SK-N-SH treated with all-trans-retinoic acid at 6 μM for 48 hours (cell line): ENCODE data around the gene TOX4.

ENCODE experiments used
- ATAC-seq: fragments of 200-7000 bp; cut with Tn5 transposase; 3 replicates; pipeline ENCODE4 v1.9.1; 2020; ENCODE audit warnings: mild to moderate bottlenecking, moderate library complexity
- ARNTL ChIP-seq: fragments of 450-650 bp; formaldehyde crosslinking; IDR thresholded peaks from 2 replicates; pipeline ENCODE4 v1.5.0; 2020; ENCODE audit warnings: low read depth, mild to moderate bottlenecking, moderate library complexity, borderline replicate concordance
- BACH2 ChIP-seq: fragments of 250-450 bp; sonication (Bioruptor Pico); IDR thresholded peaks from 2 replicates; pipeline ENCODE4 v1.9.0; 2021; ENCODE audit warnings: mild to moderate bottlenecking, borderline replicate concordance
- CSDC2 ChIP-seq: fragments of 250-450 bp; sonication (Bioruptor Pico); IDR thresholded peaks from 2 replicates; pipeline ENCODE4 v1.5.0; 2020; ENCODE audit warnings: mild to moderate bottlenecking, moderate library complexity
- ESRRG ChIP-seq: fragments of 250-450 bp; sonication (Bioruptor Pico); IDR thresholded peaks from 2 replicates; pipeline ENCODE4 v1.6.1; 2021; ENCODE audit warnings: mild to moderate bottlenecking
- GLIS3 ChIP-seq: fragments of 250-450 bp; sonication (Bioruptor Pico); IDR thresholded peaks from 2 replicates; pipeline ENCODE4 v1.5.0; 2020; ENCODE audit warnings: mild to moderate bottlenecking, moderate library complexity
- ISL1 ChIP-seq: fragments of 250-450 bp; sonication (Bioruptor Pico); IDR thresholded peaks from 2 replicates; pipeline ENCODE4 v2.1.2; 2022; ENCODE audit warnings: mild to moderate bottlenecking, moderate library complexity
- OSR1 ChIP-seq: fragments of 250-450 bp; sonication (Bioruptor Pico); IDR thresholded peaks from 2 replicates; pipeline ENCODE4 v1.8.0; 2022; ENCODE audit warnings: moderate library complexity, mild to moderate bottlenecking, inconsistent platforms
- PPARA ChIP-seq: fragments of 250-450 bp; sonication (Bioruptor Pico); IDR thresholded peaks from 2 replicates; pipeline ENCODE4 v1.5.0; 2020; ENCODE audit warnings: mild to moderate bottlenecking, borderline replicate concordance
- SNAI2 ChIP-seq: fragments of 250-450 bp; sonication (Bioruptor Pico); IDR thresholded peaks from 2 replicates; pipeline ENCODE4 v1.5.0; 2020; ENCODE audit warnings: mild to moderate bottlenecking, moderate library complexity
- TCF4 ChIP-seq: fragments of 250-450 bp; sonication (Bioruptor Pico); IDR thresholded peaks from 2 replicates; pipeline ENCODE4 v1.8.0; 2021; ENCODE audit warnings: mild to moderate bottlenecking, moderate library complexity, borderline replicate concordance
- TOX ChIP-seq: fragments of 250-450 bp; sonication (Bioruptor Pico); IDR thresholded peaks from 2 replicates; pipeline ENCODE4 v1.8.0; 2021; ENCODE audit warnings: mild to moderate bottlenecking, moderate library complexity, borderline replicate concordance
- ZC3H10 ChIP-seq: fragments of 250-450 bp; sonication (Bioruptor Pico); IDR thresholded peaks from 2 replicates; pipeline ENCODE4 v1.5.1; 2021; ENCODE audit warnings: mild to moderate bottlenecking, moderate library complexity
- ZFP3 ChIP-seq: fragments of 250-450 bp; sonication (Bioruptor Pico); IDR thresholded peaks from 2 replicates; pipeline ENCODE4 v1.5.0; 2020; ENCODE audit warnings: mild to moderate bottlenecking, moderate library complexity
- ZFP30 ChIP-seq: fragments of 450-650 bp; formaldehyde crosslinking; IDR thresholded peaks from 2 replicates; pipeline ENCODE4 v1.5.0; 2022; ENCODE audit warnings: mild to moderate bottlenecking, moderate library complexity
- ZNF565 ChIP-seq: fragments of 450-650 bp; formaldehyde crosslinking; conservative IDR thresholded peaks from 2 replicates; pipeline ENCODE4 v1.5.0; 2020; ENCODE audit warnings: low read depth, mild to moderate bottlenecking, moderate library complexity
- ZNF70 ChIP-seq: fragments of 450-650 bp; formaldehyde crosslinking; IDR thresholded peaks from 2 replicates; pipeline ENCODE4 v1.5.0; 2020; ENCODE audit warnings: mild to moderate bottlenecking, moderate library complexity
- TF ChIP-seq, protein P1 (sequence below): fragments of 250-450 bp; sonication (Bioruptor Pico); IDR thresholded peaks from 2 replicates; pipeline ENCODE4 v1.5.1; 2020; ENCODE audit warnings: low read depth, mild to moderate bottlenecking, moderate library complexity
- TF ChIP-seq, protein P2 (sequence below): fragments of 250-450 bp; sonication (Bioruptor Pico); IDR thresholded peaks from 2 replicates; pipeline ENCODE4 v1.8.0; 2020; ENCODE audit warnings: mild to moderate bottlenecking, moderate library complexity, borderline replicate concordance
- TF ChIP-seq, protein P3 (sequence below): fragments of 250-450 bp; sonication (Bioruptor Pico); IDR thresholded peaks from 2 replicates; pipeline ENCODE4 v1.5.1; 2021; ENCODE audit warnings: mild to moderate bottlenecking, moderate library complexity
- TF ChIP-seq, protein P4 (sequence below): fragments of 250-450 bp; sonication (Bioruptor Pico); IDR thresholded peaks from 2 replicates; pipeline ENCODE4 v1.5.0; 2020; ENCODE audit warnings: mild to moderate bottlenecking, moderate library complexity
- TF ChIP-seq, protein P5 (sequence below): fragments of 250-450 bp; sonication (Bioruptor Pico); IDR thresholded peaks from 2 replicates; pipeline ENCODE4 v1.8.0; 2021; ENCODE audit warnings: low read depth, mild to moderate bottlenecking, moderate library complexity, borderline replicate concordance

The TOX4 gene

DNA sequence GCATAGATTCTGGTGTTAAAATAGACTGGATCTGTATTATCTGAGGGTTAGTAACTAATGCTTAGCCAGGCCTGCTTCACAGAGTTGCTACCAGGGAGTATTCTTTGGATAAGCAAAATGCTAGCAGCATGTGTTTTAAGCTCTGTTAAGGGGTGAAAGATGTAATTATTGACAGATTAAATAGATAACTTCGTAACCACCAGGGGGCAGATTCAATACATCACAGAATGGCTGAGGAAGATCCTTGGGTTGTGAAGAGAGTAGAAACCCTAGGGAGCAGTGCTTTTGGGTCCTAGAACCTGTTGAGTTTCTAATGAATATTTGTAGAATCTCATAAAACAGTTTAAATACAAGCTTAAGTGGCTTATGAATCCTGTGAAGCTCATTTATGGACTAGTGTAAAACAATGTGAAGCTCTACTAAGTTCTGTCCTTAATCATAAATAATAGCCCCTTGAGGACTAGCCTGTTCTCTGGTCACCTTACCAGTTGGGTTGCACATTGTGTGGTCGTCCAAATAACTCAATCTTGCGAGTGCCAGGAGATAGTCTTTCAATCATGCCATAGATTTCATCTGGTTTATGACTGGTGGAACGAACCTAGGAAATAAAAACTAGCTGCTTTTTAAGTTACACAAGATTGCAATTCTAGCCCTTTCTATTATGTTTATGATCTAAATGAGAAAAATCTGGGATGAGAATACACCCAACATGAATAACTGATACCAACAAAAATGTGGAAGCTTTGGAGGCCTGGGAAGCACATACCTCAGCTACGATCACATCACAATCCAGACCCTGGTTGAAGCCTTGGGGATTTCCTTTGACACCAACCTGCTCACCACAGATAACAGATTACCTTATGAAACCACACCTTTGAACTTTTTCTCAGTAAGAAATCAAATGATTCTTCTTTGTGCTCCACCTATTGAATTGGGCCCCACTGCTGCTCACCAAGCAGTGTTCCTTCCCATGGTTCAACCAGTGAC is 21.8 kb downstream of the TOX4 start:
- no peak for TF ChIP-seq PPARA (CRISPR knock-in tag)
- TF ChIP-seq, protein P1, sequence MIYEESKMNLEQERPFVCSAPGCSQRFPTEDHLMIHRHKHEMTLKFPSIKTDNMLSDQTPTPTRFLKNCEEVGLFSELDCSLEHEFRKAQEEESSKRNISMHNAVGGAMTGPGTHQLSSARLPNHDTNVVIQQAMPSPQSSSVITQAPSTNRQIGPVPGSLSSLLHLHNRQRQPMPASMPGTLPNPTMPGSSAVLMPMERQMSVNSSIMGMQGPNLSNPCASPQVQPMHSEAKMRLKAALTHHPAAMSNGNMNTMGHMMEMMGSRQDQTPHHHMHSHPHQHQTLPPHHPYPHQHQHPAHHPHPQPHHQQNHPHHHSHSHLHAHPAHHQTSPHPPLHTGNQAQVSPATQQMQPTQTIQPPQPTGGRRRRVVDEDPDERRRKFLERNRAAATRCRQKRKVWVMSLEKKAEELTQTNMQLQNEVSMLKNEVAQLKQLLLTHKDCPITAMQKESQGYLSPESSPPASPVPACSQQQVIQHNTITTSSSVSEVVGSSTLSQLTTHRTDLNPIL (CRISPR knock-in tag): 0 out of 2 replicates have a peak, but pooled peaks have one; percentile 24
- ATAC-seq: peak; percentile 70

DNA sequence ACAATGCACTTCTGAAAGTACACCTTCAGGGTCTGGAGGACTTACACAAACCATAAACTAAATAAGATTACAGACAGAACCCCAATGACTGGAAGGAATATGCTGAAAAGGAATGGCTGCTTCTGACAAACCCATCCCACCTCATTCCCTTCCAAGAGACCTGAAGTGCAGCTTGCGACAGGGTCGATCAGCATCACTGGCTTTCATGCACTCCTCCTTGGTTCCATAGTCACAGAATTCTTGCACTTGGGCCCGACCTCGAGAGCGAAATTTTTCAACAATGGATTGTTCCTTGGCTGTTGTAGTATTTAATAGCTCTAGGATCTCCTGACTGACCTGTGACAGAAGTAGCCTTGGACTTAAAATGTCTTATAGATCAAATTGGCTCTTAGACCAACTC is 24.6 kb downstream of the TOX4 start:
- TF ChIP-seq ZC3H10 (CRISPR knock-in tag): no peak
- TF ChIP-seq BACH2 (CRISPR knock-in tag): no peak
- TF ChIP-seq TCF4 (CRISPR knock-in tag): no peak
- TF ChIP-seq, protein P2, sequence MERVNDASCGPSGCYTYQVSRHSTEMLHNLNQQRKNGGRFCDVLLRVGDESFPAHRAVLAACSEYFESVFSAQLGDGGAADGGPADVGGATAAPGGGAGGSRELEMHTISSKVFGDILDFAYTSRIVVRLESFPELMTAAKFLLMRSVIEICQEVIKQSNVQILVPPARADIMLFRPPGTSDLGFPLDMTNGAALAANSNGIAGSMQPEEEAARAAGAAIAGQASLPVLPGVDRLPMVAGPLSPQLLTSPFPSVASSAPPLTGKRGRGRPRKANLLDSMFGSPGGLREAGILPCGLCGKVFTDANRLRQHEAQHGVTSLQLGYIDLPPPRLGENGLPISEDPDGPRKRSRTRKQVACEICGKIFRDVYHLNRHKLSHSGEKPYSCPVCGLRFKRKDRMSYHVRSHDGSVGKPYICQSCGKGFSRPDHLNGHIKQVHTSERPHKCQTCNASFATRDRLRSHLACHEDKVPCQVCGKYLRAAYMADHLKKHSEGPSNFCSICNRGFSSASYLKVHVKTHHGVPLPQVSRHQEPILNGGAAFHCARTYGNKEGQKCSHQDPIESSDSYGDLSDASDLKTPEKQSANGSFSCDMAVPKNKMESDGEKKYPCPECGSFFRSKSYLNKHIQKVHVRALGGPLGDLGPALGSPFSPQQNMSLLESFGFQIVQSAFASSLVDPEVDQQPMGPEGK (CRISPR knock-in tag): no peak
- no peak for TF ChIP-seq ARNTL (CRISPR knock-in tag)
- TF ChIP-seq, all 23 proteins: peak for 0
- no peak for ATAC-seq

DNA sequence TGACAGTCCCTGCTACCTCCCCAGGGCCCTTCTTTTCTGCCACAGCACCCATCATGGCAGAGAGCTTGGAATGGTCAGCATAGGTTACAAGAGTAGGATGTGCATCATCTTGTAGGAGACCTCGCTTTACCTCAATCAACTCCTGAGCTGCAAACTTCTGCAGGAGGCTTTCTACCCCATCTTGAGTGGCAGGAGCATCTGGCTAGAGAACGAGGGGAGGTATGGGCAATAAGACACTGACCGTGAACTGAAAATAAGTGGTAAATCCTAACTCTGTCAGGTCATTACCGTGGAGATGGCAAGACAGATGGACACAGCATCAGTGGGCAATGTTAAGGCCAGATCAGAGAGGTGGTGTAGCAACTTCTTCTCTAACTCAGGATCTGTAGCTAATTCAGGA is 26.4 kb downstream of the TOX4 start:
- no peak for ATAC-seq
- TF ChIP-seq ZFP3 (CRISPR knock-in tag) (no peak), ZNF70 (no peak), ZC3H10 (CRISPR knock-in tag) (no peak), CSDC2 (CRISPR knock-in tag) (no peak), ESRRG (CRISPR knock-in tag) (no peak), PPARA (CRISPR knock-in tag) (no peak), TCF4 (CRISPR knock-in tag) (no peak), BACH2 (CRISPR knock-in tag) (no peak), OSR1 (CRISPR knock-in tag) (no peak), GLIS3 (no peak), ISL1 (CRISPR knock-in tag) (no peak), ARNTL (CRISPR knock-in tag) (no peak)
- TF ChIP-seq, protein P3, sequence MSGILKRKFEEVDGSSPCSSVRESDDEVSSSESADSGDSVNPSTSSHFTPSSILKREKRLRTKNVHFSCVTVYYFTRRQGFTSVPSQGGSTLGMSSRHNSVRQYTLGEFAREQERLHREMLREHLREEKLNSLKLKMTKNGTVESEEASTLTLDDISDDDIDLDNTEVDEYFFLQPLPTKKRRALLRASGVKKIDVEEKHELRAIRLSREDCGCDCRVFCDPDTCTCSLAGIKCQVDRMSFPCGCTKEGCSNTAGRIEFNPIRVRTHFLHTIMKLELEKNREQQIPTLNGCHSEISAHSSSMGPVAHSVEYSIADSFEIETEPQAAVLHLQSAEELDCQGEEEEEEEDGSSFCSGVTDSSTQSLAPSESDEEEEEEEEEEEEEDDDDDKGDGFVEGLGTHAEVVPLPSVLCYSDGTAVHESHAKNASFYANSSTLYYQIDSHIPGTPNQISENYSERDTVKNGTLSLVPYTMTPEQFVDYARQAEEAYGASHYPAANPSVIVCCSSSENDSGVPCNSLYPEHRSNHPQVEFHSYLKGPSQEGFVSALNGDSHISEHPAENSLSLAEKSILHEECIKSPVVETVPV (CRISPR knock-in tag): no peak
- TF ChIP-seq, protein P4, sequence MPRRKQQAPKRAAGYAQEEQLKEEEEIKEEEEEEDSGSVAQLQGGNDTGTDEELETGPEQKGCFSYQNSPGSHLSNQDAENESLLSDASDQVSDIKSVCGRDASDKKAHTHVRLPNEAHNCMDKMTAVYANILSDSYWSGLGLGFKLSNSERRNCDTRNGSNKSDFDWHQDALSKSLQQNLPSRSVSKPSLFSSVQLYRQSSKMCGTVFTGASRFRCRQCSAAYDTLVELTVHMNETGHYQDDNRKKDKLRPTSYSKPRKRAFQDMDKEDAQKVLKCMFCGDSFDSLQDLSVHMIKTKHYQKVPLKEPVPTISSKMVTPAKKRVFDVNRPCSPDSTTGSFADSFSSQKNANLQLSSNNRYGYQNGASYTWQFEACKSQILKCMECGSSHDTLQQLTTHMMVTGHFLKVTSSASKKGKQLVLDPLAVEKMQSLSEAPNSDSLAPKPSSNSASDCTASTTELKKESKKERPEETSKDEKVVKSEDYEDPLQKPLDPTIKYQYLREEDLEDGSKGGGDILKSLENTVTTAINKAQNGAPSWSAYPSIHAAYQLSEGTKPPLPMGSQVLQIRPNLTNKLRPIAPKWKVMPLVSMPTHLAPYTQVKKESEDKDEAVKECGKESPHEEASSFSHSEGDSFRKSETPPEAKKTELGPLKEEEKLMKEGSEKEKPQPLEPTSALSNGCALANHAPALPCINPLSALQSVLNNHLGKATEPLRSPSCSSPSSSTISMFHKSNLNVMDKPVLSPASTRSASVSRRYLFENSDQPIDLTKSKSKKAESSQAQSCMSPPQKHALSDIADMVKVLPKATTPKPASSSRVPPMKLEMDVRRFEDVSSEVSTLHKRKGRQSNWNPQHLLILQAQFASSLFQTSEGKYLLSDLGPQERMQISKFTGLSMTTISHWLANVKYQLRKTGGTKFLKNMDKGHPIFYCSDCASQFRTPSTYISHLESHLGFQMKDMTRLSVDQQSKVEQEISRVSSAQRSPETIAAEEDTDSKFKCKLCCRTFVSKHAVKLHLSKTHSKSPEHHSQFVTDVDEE: no peak

DNA sequence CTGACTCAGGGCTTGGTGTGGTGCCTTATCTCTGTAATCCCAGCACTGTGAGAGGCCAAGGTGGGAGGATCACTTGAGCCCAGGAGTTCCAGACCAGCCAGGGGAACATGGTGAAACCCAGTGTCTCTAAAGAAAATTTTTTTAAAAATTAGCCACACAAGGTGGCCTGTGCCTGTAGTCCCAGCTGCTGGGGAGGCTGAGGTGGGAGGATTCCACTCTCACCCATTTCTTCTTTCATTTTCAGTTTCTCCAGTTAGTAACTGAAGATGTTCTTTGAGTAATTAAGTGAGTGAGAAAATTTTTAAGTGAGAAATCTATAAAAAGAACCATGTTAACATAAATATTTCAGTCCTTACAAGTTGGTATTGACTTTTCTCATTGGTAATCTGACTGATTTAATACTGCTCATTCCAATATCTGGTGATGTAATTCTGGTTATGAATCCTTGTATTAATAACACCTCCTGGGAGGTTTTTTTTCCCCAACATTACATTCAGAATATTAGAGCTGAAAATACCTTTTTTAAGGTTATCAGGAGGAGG is 28.1 kb downstream of the TOX4 start:
- ATAC-seq: no peak
- TF ChIP-seq, protein P1 (CRISPR knock-in tag): no peak
- TF ChIP-seq ZFP3 (CRISPR knock-in tag): no peak
- no peak for TF ChIP-seq TCF4 (CRISPR knock-in tag)
- TF ChIP-seq ZC3H10 (CRISPR knock-in tag): no peak
- TF ChIP-seq ESRRG (CRISPR knock-in tag): no peak
- TF ChIP-seq SNAI2 (CRISPR knock-in tag): no peak
- no peak for TF ChIP-seq ZFP30 (CRISPR knock-in tag)
- no peak for TF ChIP-seq TOX (CRISPR knock-in tag)
- TF ChIP-seq, protein P5, sequence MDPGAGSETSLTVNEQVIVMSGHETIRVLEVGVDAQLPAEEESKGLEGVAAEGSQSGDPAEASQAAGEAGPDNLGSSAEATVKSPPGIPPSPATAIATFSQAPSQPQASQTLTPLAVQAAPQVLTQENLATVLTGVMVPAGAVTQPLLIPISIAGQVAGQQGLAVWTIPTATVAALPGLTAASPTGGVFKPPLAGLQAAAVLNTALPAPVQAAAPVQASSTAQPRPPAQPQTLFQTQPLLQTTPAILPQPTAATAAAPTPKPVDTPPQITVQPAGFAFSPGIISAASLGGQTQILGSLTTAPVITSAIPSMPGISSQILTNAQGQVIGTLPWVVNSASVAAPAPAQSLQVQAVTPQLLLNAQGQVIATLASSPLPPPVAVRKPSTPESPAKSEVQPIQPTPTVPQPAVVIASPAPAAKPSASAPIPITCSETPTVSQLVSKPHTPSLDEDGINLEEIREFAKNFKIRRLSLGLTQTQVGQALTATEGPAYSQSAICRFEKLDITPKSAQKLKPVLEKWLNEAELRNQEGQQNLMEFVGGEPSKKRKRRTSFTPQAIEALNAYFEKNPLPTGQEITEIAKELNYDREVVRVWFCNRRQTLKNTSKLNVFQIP (CRISPR knock-in tag): no peak
- TF ChIP-seq ZNF565 (CRISPR knock-in tag): no peak
- no peak for TF ChIP-seq CSDC2 (CRISPR knock-in tag)
- TF ChIP-seq ZNF70: no peak
- no peak for TF ChIP-seq ISL1 (CRISPR knock-in tag)
- TF ChIP-seq, protein P2 (CRISPR knock-in tag): no peak
